RWPE2 (cell line): ENCODE data around the gene GGN.
"Not testable (repeated sequence)": the region's sequence is repeated elsewhere in the genome, so short reads cannot be mapped to it uniquely, and the experiment has no call there.

Source experiments
- ATAC-seq: fragments of 200-7000 bp; cut with Tn5 transposase; 3 replicates; pipeline ENCODE4 v1.9.1; 2021; ENCODE audit warnings: low read depth
- DNase-seq: peaks from one replicate; pipeline ENCODE4 v3.0.0-alpha.2; 2020; ENCODE audit warnings: low spot score
- H3K27ac ChIP-seq: fragments of 450-650 bp; 2 replicates; pipeline ENCODE4 v1.5.1; 2017; ENCODE audit warnings: mild to moderate bottlenecking; ENCODE audit not compliant: poor library complexity, severe bottlenecking
- H3K27me3 ChIP-seq: fragments of 250-450 bp; sonication (Bioruptor Pico); 2 replicates; pipeline ENCODE4 v1.5.1; 2021; ENCODE audit warnings: mild to moderate bottlenecking, moderate library complexity; ENCODE audit not compliant: insufficient read depth, poor library complexity, severe bottlenecking
- H3K36me3 ChIP-seq: fragments of 250-450 bp; sonication (Bioruptor Pico); 2 replicates; pipeline ENCODE4 v1.5.1; 2020; ENCODE audit warnings: low read depth, mild to moderate bottlenecking, moderate library complexity
- H3K4me1 ChIP-seq: fragments of 250-450 bp; sonication (Bioruptor Pico); 2 replicates; pipeline ENCODE4 v1.5.1; 2021; ENCODE audit warnings: mild to moderate bottlenecking, moderate library complexity; ENCODE audit not compliant: insufficient read depth, poor library complexity, severe bottlenecking
- H3K4me3 ChIP-seq: fragments of 250-450 bp; sonication (Bioruptor Pico); 2 replicates; pipeline ENCODE4 v1.5.1; 2021; ENCODE audit warnings: mild to moderate bottlenecking, moderate library complexity; ENCODE audit not compliant: severe bottlenecking
- H3K9me3 ChIP-seq: fragments of 250-450 bp; sonication (Bioruptor Pico); 2 replicates; pipeline ENCODE4 v1.5.1; 2021; ENCODE audit warnings: mild to moderate bottlenecking, moderate library complexity; ENCODE audit not compliant: severe bottlenecking
- CTCF ChIP-seq: fragments of 450-650 bp; IDR thresholded peaks from one replicate; pipeline ENCODE4 v1.5.1; 2017; ENCODE audit warnings: mild to moderate bottlenecking, moderate library complexity; ENCODE audit not compliant: poor library complexity, severe bottlenecking

Gene GGN

GRCh38 chr19:38417544-38418506 is 30.0 kb upstream of the GGN start:
- ATAC-seq (peak; percentile 72), DNase-seq (no peak)
- no peak overlapping the region for H3K27ac ChIP-seq
- TF ChIP-seq CTCF, result no peak
- peak overlapping the region; percentile 24 for H3K4me3 ChIP-seq
- no peaks in the 10 kb centered on the region for H3K36me3 ChIP-seq
- H3K27me3 ChIP-seq, result no peaks in the 10 kb centered on the region
- H3K9me3 ChIP-seq, result no peaks in the 10 kb centered on the region
- no peaks in the 10 kb centered on the region for H3K4me1 ChIP-seq

- H3K27me3 ChIP-seq, result no peaks in the 10 kb centered on the region
- no peak overlapping the region for H3K27ac ChIP-seq
- H3K36me3 ChIP-seq, result no peaks in the 10 kb centered on the region
- H3K4me1 ChIP-seq, result no peaks in the 10 kb centered on the region
- no peak for TF ChIP-seq CTCF
- no peak; the same call in 2 of the 3 replicates for ATAC-seq
- no peak for DNase-seq
- no peak overlapping the region for H3K4me3 ChIP-seq
- no peaks in the 10 kb centered on the region for H3K9me3 ChIP-seq
Observed at GRCh38 chr19:38417146-38417543, 29.3 kb upstream of the GGN start.

- H3K4me1 ChIP-seq, result no peaks in the 10 kb centered on the region
- no peak overlapping the region for H3K4me3 ChIP-seq
- DNase-seq (no peak), ATAC-seq (no peak)
- H3K36me3 ChIP-seq, result no peaks in the 10 kb centered on the region
- H3K9me3 ChIP-seq, result no peaks in the 10 kb centered on the region
- no peaks in the 10 kb centered on the region for H3K27me3 ChIP-seq
- no peak for TF ChIP-seq CTCF
- no peak overlapping the region for H3K27ac ChIP-seq
Observed at GRCh38 chr19:38413416-38413815, 25.6 kb upstream of the GGN start.

GRCh38 chr19:38412961-38413360 is 25.1 kb upstream of the GGN start:
- Histone ChIP-seq H3K27ac (no peak overlapping the region), H3K27me3 (no peaks in the 10 kb centered on the region), H3K4me3 (no peak overlapping the region), H3K4me1 (no peaks in the 10 kb centered on the region), H3K36me3 (no peaks in the 10 kb centered on the region), H3K9me3 (no peaks in the 10 kb centered on the region)
- no peak for TF ChIP-seq CTCF
- DNase-seq (no peak), ATAC-seq (no peak)

GRCh38 chr19:38412491-38412890 is 24.7 kb upstream of the GGN start:
- H3K9me3 ChIP-seq, result no peaks in the 10 kb centered on the region
- no peak overlapping the region for H3K27ac ChIP-seq
- no peak overlapping the region for H3K4me3 ChIP-seq
- H3K36me3 ChIP-seq, result no peaks in the 10 kb centered on the region
- ATAC-seq (no peak), DNase-seq (no peak)
- H3K27me3 ChIP-seq, result no peaks in the 10 kb centered on the region
- no peak for TF ChIP-seq CTCF
- H3K4me1 ChIP-seq, result no peaks in the 10 kb centered on the region

- H3K9me3 ChIP-seq, ATAC-seq, H3K27me3 ChIP-seq, H3K4me3 ChIP-seq, DNase-seq, H3K36me3 ChIP-seq, H3K27ac ChIP-seq, H3K4me1 ChIP-seq: not testable (repeated sequence)
Observed at GRCh38 chr19:38411898-38412297, 24.1 kb upstream of the GGN start.
